ENCODE data around the gene RAI1.

Gene RAI1

DNA sequence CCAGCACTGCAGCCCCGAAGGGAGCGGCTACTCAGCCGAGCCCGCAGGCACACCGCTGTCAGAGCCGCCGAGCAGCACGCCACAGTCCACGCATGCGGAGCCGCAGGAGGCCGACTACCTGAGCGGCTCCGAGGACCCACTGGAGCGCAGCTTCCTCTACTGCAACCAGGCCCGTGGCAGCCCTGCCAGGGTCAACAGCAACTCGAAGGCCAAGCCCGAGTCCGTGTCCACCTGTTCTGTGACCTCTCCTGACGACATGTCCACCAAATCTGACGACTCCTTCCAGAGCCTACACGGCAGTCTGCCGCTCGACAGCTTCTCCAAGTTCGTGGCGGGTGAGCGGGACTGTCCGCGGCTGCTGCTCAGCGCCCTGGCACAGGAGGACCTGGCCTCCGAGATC is 113.1 kb downstream of the RAI1 start:
- H3K4me3 ChIP-seq (replicated peaks; ENCODE audit: low read depth, low read length) = no peak overlapping the region
- DNase-seq (ENCODE audit: low read depth) = no peak
- TF ChIP-seq, protein P1, sequence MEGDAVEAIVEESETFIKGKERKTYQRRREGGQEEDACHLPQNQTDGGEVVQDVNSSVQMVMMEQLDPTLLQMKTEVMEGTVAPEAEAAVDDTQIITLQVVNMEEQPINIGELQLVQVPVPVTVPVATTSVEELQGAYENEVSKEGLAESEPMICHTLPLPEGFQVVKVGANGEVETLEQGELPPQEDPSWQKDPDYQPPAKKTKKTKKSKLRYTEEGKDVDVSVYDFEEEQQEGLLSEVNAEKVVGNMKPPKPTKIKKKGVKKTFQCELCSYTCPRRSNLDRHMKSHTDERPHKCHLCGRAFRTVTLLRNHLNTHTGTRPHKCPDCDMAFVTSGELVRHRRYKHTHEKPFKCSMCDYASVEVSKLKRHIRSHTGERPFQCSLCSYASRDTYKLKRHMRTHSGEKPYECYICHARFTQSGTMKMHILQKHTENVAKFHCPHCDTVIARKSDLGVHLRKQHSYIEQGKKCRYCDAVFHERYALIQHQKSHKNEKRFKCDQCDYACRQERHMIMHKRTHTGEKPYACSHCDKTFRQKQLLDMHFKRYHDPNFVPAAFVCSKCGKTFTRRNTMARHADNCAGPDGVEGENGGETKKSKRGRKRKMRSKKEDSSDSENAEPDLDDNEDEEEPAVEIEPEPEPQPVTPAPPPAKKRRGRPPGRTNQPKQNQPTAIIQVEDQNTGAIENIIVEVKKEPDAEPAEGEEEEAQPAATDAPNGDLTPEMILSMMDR (IDR thresholded peaks at IDR 0.05; ENCODE audit: low read length, missing control alignments) = no peak

DNA sequence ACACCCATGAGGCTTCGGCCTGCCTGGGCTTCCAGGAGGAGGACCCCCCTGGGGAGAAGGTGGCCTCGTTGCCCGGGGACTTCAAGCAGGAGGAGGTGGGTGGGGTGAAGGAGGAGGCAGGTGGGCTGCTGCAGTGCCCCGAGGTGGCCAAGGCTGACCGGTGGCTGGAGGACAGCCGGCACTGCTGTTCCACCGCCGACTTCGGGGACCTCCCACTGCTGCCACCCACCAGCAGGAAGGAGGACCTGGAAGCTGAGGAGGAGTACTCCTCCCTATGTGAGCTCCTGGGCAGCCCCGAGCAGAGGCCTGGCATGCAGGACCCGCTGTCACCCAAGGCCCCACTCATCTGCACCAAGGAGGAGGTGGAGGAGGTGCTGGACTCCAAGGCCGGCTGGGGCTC is 114.0 kb downstream of the RAI1 start:
- no peak for DNase-seq (ENCODE audit: low read depth)
- H3K4me3 ChIP-seq (replicated peaks; ENCODE audit: low read depth, low read length) = no peak overlapping the region
- TF ChIP-seq, protein P1 (IDR thresholded peaks at IDR 0.05; ENCODE audit: low read length, missing control alignments) = no peak

DNA sequence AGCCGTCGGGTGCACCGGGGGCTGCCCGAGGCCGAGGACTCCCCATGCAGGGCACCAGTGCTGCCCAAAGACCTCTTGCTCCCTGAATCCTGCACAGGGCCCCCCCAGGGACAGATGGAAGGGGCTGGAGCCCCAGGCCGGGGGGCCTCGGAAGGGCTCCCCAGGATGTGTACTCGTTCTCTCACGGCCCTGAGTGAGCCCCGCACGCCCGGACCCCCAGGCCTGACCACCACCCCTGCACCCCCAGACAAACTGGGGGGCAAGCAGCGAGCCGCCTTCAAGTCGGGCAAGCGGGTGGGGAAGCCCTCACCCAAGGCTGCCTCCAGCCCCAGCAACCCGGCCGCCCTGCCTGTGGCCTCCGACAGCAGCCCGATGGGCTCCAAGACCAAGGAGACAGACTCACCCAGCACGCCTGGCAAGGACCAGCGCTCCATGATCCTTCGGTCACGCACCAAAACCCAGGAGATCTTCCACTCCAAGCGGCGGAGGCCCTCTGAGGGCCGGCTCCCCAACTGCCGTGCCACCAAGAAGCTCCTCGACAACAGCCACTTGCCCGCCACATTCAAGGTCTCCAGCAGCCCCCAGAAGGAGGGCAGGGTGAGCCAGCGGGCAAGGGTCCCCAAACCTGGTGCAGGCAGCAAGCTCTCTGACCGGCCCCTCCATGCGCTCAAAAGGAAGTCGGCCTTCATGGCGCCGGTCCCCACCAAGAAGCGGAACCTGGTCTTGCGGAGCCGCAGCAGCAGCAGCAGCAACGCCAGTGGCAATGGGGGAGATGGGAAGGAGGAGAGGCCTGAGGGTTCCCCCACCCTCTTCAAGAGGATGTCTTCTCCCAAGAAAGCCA is 114.9 kb downstream of the RAI1 start:
- TF ChIP-seq, protein P1 (IDR thresholded peaks at IDR 0.05; ENCODE audit: low read length, missing control alignments) = no peak
- DNase-seq (ENCODE audit: low read depth) = no peak
- no peak overlapping the region for H3K4me3 ChIP-seq (replicated peaks; ENCODE audit: low read depth, low read length)

DNA sequence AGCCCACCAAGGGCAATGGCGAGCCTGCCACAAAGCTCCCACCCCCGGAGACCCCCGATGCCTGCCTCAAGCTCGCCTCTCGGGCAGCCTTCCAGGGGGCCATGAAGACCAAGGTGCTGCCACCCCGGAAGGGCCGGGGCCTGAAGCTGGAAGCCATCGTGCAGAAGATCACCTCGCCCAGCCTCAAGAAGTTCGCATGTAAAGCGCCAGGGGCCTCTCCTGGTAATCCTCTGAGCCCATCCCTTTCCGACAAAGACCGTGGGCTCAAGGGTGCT is 115.5 kb downstream of the RAI1 start:
- TF ChIP-seq, protein P1 (IDR thresholded peaks at IDR 0.05; ENCODE audit: low read length, missing control alignments) = no peak
- no peak for DNase-seq (ENCODE audit: low read depth)
- H3K4me3 ChIP-seq (replicated peaks; ENCODE audit: low read depth, low read length) = no peak overlapping the region

DNA sequence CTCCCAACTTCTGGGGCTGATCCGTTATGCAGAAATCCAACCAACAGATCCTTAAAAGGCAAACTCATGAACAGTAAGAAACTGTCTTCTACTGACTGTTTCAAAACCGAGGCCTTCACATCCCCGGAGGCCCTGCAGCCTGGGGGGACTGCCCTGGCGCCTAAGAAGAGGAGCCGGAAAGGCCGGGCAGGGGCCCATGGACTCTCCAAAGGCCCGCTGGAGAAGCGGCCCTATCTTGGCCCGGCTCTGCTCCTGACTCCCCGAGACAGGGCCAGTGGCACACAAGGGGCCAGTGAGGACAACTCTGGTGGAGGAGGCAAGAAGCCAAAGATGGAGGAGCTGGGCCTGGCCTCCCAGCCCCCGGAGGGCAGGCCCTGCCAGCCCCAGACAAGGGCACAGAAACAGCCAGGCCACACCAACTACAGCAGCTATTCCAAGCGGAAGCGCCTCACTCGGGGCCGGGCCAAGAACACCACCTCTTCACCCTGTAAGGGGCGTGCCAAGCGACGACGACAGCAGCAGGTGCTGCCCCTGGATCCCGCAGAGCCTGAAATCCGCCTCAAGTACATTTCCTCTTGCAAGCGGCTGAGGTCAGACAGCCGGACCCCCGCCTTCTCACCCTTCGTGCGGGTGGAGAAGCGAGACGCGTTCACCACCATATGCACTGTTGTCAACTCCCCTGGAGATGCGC is 116.0 kb downstream of the RAI1 start:
- TF ChIP-seq, protein P1 (IDR thresholded peaks at IDR 0.05; ENCODE audit: low read length, missing control alignments) = no peak
- no peak overlapping the region for H3K4me3 ChIP-seq (replicated peaks; ENCODE audit: low read depth, low read length)
- DNase-seq (ENCODE audit: low read depth) = no peak

DNA sequence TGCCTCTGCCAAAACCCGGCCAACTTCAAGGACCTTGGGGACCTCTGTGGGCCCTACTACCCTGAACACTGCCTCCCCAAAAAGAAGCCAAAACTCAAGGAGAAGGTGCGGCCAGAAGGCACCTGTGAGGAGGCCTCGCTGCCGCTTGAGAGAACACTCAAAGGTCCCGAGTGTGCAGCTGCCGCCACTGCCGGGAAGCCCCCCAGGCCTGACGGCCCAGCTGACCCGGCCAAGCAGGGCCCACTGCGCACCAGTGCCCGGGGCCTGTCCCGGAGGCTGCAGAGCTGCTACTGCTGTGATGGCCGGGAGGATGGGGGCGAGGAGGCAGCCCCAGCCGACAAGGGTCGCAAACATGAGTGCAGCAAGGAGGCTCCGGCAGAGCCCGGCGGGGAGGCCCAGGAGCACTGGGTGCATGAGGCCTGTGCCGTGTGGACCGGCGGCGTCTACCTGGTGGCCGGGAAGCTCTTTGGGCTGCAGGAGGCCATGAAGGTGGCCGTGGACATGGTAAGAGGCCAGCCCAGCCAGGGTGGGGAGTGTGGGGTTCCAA is 116.8 kb downstream of the RAI1 start:
- DNase-seq (ENCODE audit: low read depth) = no peak
- TF ChIP-seq, protein P1 (IDR thresholded peaks at IDR 0.05; ENCODE audit: low read length, missing control alignments) = no peak
- H3K4me3 ChIP-seq (replicated peaks; ENCODE audit: low read depth, low read length) = no peak overlapping the region
